H9 (cell line): Measurements from ENCODE around the gene MARCHF6. TPM values are rescaled to one million over a fixed set of nuclear protein-coding genes. Genes with fewer than 3 reads are reported as not detected.

Experiments used
- DNase-seq: peaks from one replicate; pipeline ENCODE4 v3.0.0-alpha.2; 2017
- H2AFZ ChIP-seq: one replicate; pipeline ENCODE4 v1.6.1; 2013; ENCODE audit warnings: mild to moderate bottlenecking, low read length, control low read depth, moderate library complexity
- H2AK5ac ChIP-seq: 2 replicates; pipeline ENCODE4 v1.6.1; 2013; ENCODE audit warnings: low read length, control low read depth, mixed read lengths; ENCODE audit not compliant: insufficient read length
- H2BK120ac ChIP-seq: one replicate; pipeline ENCODE4 v1.6.1; 2013; ENCODE audit warnings: low read depth, mild to moderate bottlenecking, low read length, control low read depth, inconsistent platforms; ENCODE audit not compliant: poor library complexity, severe bottlenecking
- H2BK12ac ChIP-seq: 2 replicates; pipeline ENCODE4 v1.6.1; 2013; ENCODE audit warnings: low read length, control low read depth, mixed read lengths, low read depth; ENCODE audit not compliant: insufficient read length
- H2BK15ac ChIP-seq: 2 replicates; pipeline ENCODE4 v1.6.1; 2013; ENCODE audit warnings: low read depth, low read length, control low read depth
- H2BK20ac ChIP-seq: one replicate; pipeline ENCODE4 v1.6.1; 2013; ENCODE audit warnings: low read depth, mild to moderate bottlenecking, low read length, control low read depth, inconsistent platforms; ENCODE audit not compliant: poor library complexity, severe bottlenecking
- H2BK5ac ChIP-seq: 2 replicates; pipeline ENCODE4 v1.6.1; 2013; ENCODE audit warnings: low read length, control low read depth, mixed read lengths; ENCODE audit not compliant: insufficient read length
- H3K14ac ChIP-seq: 2 replicates; pipeline ENCODE4 v1.6.1; 2013; ENCODE audit warnings: low read length, control low read depth; ENCODE audit not compliant: insufficient read depth
- H3K18ac ChIP-seq: 2 replicates; pipeline ENCODE4 v1.6.1; 2013; ENCODE audit warnings: low read depth, mild to moderate bottlenecking, mixed read lengths, low read length, control low read depth; ENCODE audit not compliant: insufficient read length
- H3K23ac ChIP-seq: 2 replicates; pipeline ENCODE4 v1.6.1; 2013; ENCODE audit warnings: low read length, control low read depth, mixed read lengths, low read depth; ENCODE audit not compliant: insufficient read length
- H3K23me2 ChIP-seq: 2 replicates; pipeline ENCODE4 v1.6.1; 2013; ENCODE audit warnings: low read depth, mild to moderate bottlenecking, mixed read lengths, low read length, control low read depth; ENCODE audit not compliant: insufficient read length, poor library complexity, severe bottlenecking
- H3K27ac ChIP-seq: 2 replicates; pipeline ENCODE4 v1.5.1; 2013; ENCODE audit warnings: low read length, control low read depth, mixed read lengths, low read depth; ENCODE audit not compliant: insufficient read length
- H3K27me3 ChIP-seq: 2 replicates; pipeline ENCODE4 v1.6.1; 2013; ENCODE audit warnings: low read length, control low read depth, inconsistent platforms; ENCODE audit not compliant: insufficient read depth
- H3K4ac ChIP-seq: 2 replicates; pipeline ENCODE4 v1.6.1; 2013; ENCODE audit warnings: low read depth, mild to moderate bottlenecking, control low read depth, inconsistent platforms, low read length, moderate library complexity
- H3K4me1 ChIP-seq: 2 replicates; pipeline ENCODE4 v1.6.1; 2013; ENCODE audit warnings: low read length, control low read depth, inconsistent platforms; ENCODE audit not compliant: insufficient read depth
- H3K4me2 ChIP-seq: 2 replicates; pipeline ENCODE4 v1.6.1; 2013; ENCODE audit warnings: low read length, control low read depth, mixed read lengths; ENCODE audit not compliant: insufficient read length, insufficient read depth
- H3K56ac ChIP-seq: 2 replicates; pipeline ENCODE4 v1.6.1; 2013; ENCODE audit warnings: low read depth, mild to moderate bottlenecking, mixed read lengths, low read length, control low read depth; ENCODE audit not compliant: insufficient read length
- H3K79me1 ChIP-seq: 2 replicates; pipeline ENCODE4 v1.6.1; 2013; ENCODE audit warnings: low read depth, mild to moderate bottlenecking, moderate library complexity, low read length, control low read depth, inconsistent platforms; ENCODE audit not compliant: insufficient read depth, poor library complexity, severe bottlenecking
- H3K79me2 ChIP-seq: 2 replicates; pipeline ENCODE4 v1.6.1; 2013; ENCODE audit warnings: low read length, control low read depth, inconsistent platforms; ENCODE audit not compliant: insufficient read depth
- H3K9ac ChIP-seq: 2 replicates; pipeline ENCODE4 v1.6.1; 2013; ENCODE audit warnings: low read length, control low read depth, mixed read lengths; ENCODE audit not compliant: insufficient read length; ENCODE audit errors: extremely low read depth
- H3K9me3 ChIP-seq: one replicate; pipeline ENCODE4 v1.6.1; 2013; ENCODE audit warnings: low read depth, low read length, inconsistent platforms; ENCODE audit not compliant: control insufficient read depth
- H3T11ph ChIP-seq: one replicate; pipeline ENCODE4 v1.6.1; 2013; ENCODE audit warnings: mild to moderate bottlenecking, low read length, control low read depth, inconsistent platforms
- H4K20me1 ChIP-seq: one replicate; pipeline ENCODE4 v1.6.1; 2013; ENCODE audit not compliant: control insufficient read depth, insufficient read length, insufficient read depth
- H4K5ac ChIP-seq: 2 replicates; pipeline ENCODE4 v1.6.1; 2013; ENCODE audit warnings: low read depth, mild to moderate bottlenecking, mixed read lengths, low read length, control low read depth; ENCODE audit not compliant: insufficient read length
- H4K8ac ChIP-seq: replicated peaks from 2 replicates; pipeline ENCODE4 v1.6.1; 2013; ENCODE audit warnings: low read length, control low read depth, mixed read lengths, low read depth; ENCODE audit not compliant: insufficient read length
- H4K91ac ChIP-seq: 2 replicates; pipeline ENCODE4 v1.6.1; 2013; ENCODE audit warnings: low read depth, mild to moderate bottlenecking, moderate library complexity, mixed read lengths, low read length, control low read depth; ENCODE audit not compliant: insufficient read length
- H3K27ac Mint-ChIP-seq, 3 experiments: 2 replicates in 2 of 3; 3 replicates in 1 of 3; pipeline ENCODE4 v1.8.0; 2020 to 2021; ENCODE audit warnings: mixed read lengths in 3 of 3, mild to moderate bottlenecking in 1 of 3, moderate library complexity in 1 of 3
- H3K27me3 Mint-ChIP-seq: 2 replicates; pipeline ENCODE4 v1.8.0; 2021; ENCODE audit warnings: low read depth, mild to moderate bottlenecking, moderate library complexity, mixed read lengths
- H3K36me3 Mint-ChIP-seq, 3 experiments: 2 replicates in 2 of 3; 3 replicates in 1 of 3; pipeline ENCODE4 v1.8.0; 2020 to 2021; ENCODE audit warnings: low read depth in 3 of 3, mixed read lengths in 3 of 3; ENCODE audit not compliant: insufficient read depth in 1 of 3
- H3K4me1 Mint-ChIP-seq, 2 experiments: 2 replicates each; pipeline ENCODE4 v1.8.0; 2020; ENCODE audit warnings: mixed read lengths in 2 of 2
- H3K4me3 Mint-ChIP-seq, 2 experiments: 2 replicates in 1 of 2; 3 replicates in 1 of 2; pipeline ENCODE4 v1.8.0; 2020 to 2021; ENCODE audit warnings: mild to moderate bottlenecking in 2 of 2, mixed read lengths in 2 of 2, moderate library complexity in 1 of 2
- H3K9me3 Mint-ChIP-seq, 2 experiments: 2 replicates in 1 of 2; 3 replicates in 1 of 2; pipeline ENCODE4 v1.8.0; 2020; ENCODE audit warnings: mild to moderate bottlenecking in 2 of 2, mixed read lengths in 2 of 2, moderate library complexity in 1 of 2
- CTCF ChIP-seq: fragments of 200-600 bp; sonication (generic); conservative IDR thresholded peaks from 3 replicates; pipeline ENCODE4 v1.8.0; 2021; ENCODE audit warnings: antibody characterized with exemption, mild to moderate bottlenecking
- total RNA-seq: library from RNA; stranded (reverse); gene quantifications from 2 replicates; pipeline ENCODE4 v1.2.1, GENCODE V29; 2021

Gene MARCHF6
- total RNA-seq, 1 experiment from 2014 or later = 118 TPM

GRCh38 chr5:10360686-10361085, 7.2 kb downstream of the MARCHF6 start:
- Histone ChIP-seq H3K9ac (no peak overlapping the region), H2BK5ac (no peak overlapping the region), H2BK15ac (no peak overlapping the region), H3K4me2 (no peak overlapping the region), H3K79me1 (peaks cover 3% of the 10 kb centered on the region), H4K20me1 (no peaks in the 10 kb centered on the region), H3K23ac (no peak overlapping the region), H3K56ac (no peak overlapping the region), H3K9me3 (no peaks in the 10 kb centered on the region), H3K4me1 (peaks cover 4% of the 10 kb centered on the region; the same call in 1 of the 2 replicates), H2BK120ac (no peak overlapping the region), H2AFZ (no peak overlapping the region), H3K4ac (no peak overlapping the region), H4K8ac (no peak overlapping the region), H4K91ac (no peak overlapping the region), H3K14ac (no peak overlapping the region), H3T11ph (no peak overlapping the region), H2BK12ac (no peak overlapping the region), H3K79me2 (peaks cover 30% of the 10 kb centered on the region; the same call in 1 of the 2 replicates), H4K5ac (no peak overlapping the region), H3K27ac (no peak overlapping the region), H2AK5ac (no peak overlapping the region), H2BK20ac (no peak overlapping the region), H3K18ac (no peak overlapping the region), H3K23me2 (no peaks in the 10 kb centered on the region), H3K27me3 (no peaks in the 10 kb centered on the region)
- Mint-ChIP-seq H3K4me3 (no peak overlapping the region), H3K27me3 (no peaks in the 10 kb centered on the region), H3K27ac (no peak overlapping the region), H3K36me3 (no peaks in the 10 kb centered on the region; a peak in 1 of 7 replicates), H3K4me1 (peaks cover 12 to 14% of the 10 kb centered on the region in 2 experiments), H3K9me3 (no peaks in the 10 kb centered on the region)
- TF ChIP-seq CTCF = no peak
- DNase-seq = no peak
